ENCODE data around the gene CISD3. TPM values are rescaled to one million over a fixed set of nuclear protein-coding genes. Genes with fewer than 3 reads are reported as not detected.

Gene CISD3
- total and polyA plus RNA-seq, 10 of the 15 experiments (the other 5 are each of a cell fraction or from before 2014, with no cell fraction given) = 2.6 to 38.1 (median 8.1) TPM

GRCh38 chr17:38729886-38730525 is at the start of gene CISD3 (continued):
- TF ChIP-seq CHD4 (IDR thresholded peaks at IDR 0.05) (no peak), ZZZ3 (IDR thresholded peaks at IDR 0.05; ENCODE audit: control insufficient read depth, insufficient read length, low read depth) (no peak), SPI1 (IDR thresholded peaks at IDR 0.05; ENCODE audit: borderline replicate concordance, insufficient read depth, low read depth, low read length) (no peak), POLR2AphosphoS5 (IDR thresholded peaks at IDR 0.05; ENCODE audit: low read length) (no peak; the same call in 1 of the 2 replicates), NR2C2 (IDR thresholded peaks at IDR 0.05; ENCODE audit: borderline replicate concordance, control insufficient read depth, insufficient read length, low read depth) (no peak), MXI1 (IDR thresholded peaks at IDR 0.05; ENCODE audit: low read depth, low read length) (peak; percentile 79), RBBP5 (conservative IDR thresholded peaks at IDR 0.05) (no peak), ELK1 (IDR thresholded peaks at IDR 0.05; ENCODE audit: low read depth, low read length) (no peak), SKIL (IDR thresholded peaks at IDR 0.05; ENCODE audit: low read depth, poor library complexity, severe bottlenecking) (no peak), TARDBP (IDR thresholded peaks at IDR 0.05; ENCODE audit: borderline replicate concordance) (0 out of 2 replicates have a peak, but pooled peaks have one; percentile 58), ZNF24 (IDR thresholded peaks at IDR 0.05) (0 out of 2 replicates have a peak, but pooled peaks have one; percentile 25), SMC3 (IDR thresholded peaks at IDR 0.05; ENCODE audit: borderline replicate concordance, low read length) (no peak; the same call in 1 of the 2 replicates)

Measured in GM12878 (cell line).